ENCODE results near the gene BMERB1. TPM values are rescaled to one million over a fixed set of nuclear protein-coding genes. Genes with fewer than 3 reads are reported as not detected.

Gene BMERB1
- total RNA-seq, 1 donor from 2014 or later: 47.9 TPM

DNA sequence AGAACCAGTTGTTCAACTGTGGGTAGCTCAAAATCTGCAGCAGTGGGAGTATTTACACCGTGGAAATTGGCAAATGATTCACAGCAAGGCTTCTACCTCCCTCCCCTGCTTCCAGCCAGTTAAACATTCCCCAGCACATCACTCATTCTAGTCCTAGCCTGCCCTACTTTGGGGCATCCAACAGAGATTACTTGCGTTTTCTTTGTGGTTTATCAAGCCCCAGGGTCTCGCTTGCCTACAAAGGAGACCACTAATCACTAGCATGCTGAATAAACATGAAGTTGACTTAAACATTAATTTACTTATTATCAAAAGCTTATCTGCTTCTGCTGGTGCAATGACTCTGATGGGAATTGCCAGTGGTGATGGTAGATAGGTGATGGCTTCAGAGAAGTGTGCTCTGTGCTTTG is 114.1 kb downstream of the BMERB1 start:
- TF ChIP-seq, protein P1, sequence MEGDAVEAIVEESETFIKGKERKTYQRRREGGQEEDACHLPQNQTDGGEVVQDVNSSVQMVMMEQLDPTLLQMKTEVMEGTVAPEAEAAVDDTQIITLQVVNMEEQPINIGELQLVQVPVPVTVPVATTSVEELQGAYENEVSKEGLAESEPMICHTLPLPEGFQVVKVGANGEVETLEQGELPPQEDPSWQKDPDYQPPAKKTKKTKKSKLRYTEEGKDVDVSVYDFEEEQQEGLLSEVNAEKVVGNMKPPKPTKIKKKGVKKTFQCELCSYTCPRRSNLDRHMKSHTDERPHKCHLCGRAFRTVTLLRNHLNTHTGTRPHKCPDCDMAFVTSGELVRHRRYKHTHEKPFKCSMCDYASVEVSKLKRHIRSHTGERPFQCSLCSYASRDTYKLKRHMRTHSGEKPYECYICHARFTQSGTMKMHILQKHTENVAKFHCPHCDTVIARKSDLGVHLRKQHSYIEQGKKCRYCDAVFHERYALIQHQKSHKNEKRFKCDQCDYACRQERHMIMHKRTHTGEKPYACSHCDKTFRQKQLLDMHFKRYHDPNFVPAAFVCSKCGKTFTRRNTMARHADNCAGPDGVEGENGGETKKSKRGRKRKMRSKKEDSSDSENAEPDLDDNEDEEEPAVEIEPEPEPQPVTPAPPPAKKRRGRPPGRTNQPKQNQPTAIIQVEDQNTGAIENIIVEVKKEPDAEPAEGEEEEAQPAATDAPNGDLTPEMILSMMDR (IDR thresholded peaks at IDR 0.05): no peak
- Mint-ChIP-seq H3K4me1 (ENCODE audit: unreplicated experiment) (peaks cover 2% of the 10 kb centered on the region), H3K27ac (ENCODE audit: unreplicated experiment) (no peak overlapping the region), H3K27me3 (ENCODE audit: unreplicated experiment) (no peaks in the 10 kb centered on the region), H3K9me3 (ENCODE audit: unreplicated experiment) (no peaks in the 10 kb centered on the region), H3K4me3 (ENCODE audit: unreplicated experiment) (no peak overlapping the region), H3K36me3 (ENCODE audit: unreplicated experiment) (peaks cover 2% of the 10 kb centered on the region)
- no peak for DNase-seq (ENCODE audit: extremely low spot score, unreplicated experiment)

DNA sequence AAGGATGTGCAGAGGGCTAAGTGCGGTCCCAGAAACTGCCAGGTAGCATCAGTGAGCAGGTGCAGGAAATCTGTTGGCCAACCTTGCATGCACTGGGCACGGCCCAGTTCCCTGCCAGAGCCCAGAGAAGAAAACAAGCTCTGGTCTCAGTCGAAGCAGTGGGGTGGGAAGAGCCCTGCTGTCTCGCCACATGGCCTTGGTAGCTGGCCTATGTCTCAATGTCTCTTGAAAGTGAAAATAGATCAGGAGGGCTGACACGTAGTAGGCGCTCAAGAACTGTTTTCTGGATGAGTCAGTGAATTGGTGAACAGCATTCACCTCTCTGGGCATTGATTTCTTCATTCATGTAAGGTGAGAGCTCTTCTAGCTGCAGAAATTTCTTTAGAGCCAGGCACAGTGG is 118.1 kb downstream of the BMERB1 start:
- peaks cover 2% of the 10 kb centered on the region for H3K36me3 Mint-ChIP-seq (ENCODE audit: unreplicated experiment)
- peaks cover 2% of the 10 kb centered on the region for H3K4me1 Mint-ChIP-seq (ENCODE audit: unreplicated experiment)
- no peak overlapping the region for H3K4me3 Mint-ChIP-seq (ENCODE audit: unreplicated experiment)
- H3K9me3 Mint-ChIP-seq (ENCODE audit: unreplicated experiment): no peaks in the 10 kb centered on the region
- no peaks in the 10 kb centered on the region for H3K27me3 Mint-ChIP-seq (ENCODE audit: unreplicated experiment)
- no peak for DNase-seq (ENCODE audit: extremely low spot score, unreplicated experiment)
- TF ChIP-seq, protein P1 (IDR thresholded peaks at IDR 0.05): no peak
- no peak overlapping the region for H3K27ac Mint-ChIP-seq (ENCODE audit: unreplicated experiment)

DNA sequence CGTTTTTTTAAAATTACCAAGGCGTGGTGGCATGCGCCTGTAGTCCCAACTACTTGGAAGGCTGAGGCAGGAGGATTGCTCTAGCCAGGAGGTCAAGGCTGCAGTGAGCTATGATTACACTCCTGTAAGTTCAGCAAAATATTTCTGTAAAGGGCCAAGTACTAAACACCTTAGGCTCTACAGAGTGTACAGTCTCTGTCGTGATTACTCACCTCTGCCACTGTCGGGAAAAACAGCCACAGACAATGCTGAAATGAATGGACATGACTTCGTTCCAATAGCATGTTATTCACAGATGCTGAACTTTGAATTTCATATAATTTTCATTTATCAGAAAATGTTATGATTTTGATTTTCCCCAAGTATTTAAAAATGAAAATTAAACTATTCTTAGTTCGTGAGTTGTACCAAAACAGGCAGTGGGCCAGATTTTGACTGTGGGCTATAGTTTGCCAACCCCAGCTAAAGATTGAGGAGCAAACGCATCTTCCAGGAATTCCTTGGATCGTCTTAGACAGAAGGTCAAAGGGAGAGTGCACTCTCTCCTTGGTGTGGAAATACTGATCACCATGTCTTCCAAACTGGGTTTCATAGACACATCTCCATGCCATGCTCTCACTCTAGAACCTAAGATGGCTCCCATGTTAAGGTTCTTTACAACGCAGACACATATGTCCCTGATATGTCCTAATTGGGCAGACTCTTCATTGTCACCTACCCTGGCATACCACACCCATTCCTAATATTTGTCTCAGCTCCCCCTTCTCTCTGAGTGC is 119.1 kb downstream of the BMERB1 start:
- Mint-ChIP-seq H3K27me3 (ENCODE audit: unreplicated experiment) (no peaks in the 10 kb centered on the region), H3K27ac (ENCODE audit: unreplicated experiment) (no peak overlapping the region), H3K4me1 (ENCODE audit: unreplicated experiment) (peaks cover 2% of the 10 kb centered on the region), H3K4me3 (ENCODE audit: unreplicated experiment) (no peak overlapping the region), H3K9me3 (ENCODE audit: unreplicated experiment) (no peaks in the 10 kb centered on the region), H3K36me3 (ENCODE audit: unreplicated experiment) (peaks cover 2% of the 10 kb centered on the region)
- DNase-seq (ENCODE audit: extremely low spot score, unreplicated experiment): no peak
- TF ChIP-seq, protein P1 (IDR thresholded peaks at IDR 0.05): no peak

DNA sequence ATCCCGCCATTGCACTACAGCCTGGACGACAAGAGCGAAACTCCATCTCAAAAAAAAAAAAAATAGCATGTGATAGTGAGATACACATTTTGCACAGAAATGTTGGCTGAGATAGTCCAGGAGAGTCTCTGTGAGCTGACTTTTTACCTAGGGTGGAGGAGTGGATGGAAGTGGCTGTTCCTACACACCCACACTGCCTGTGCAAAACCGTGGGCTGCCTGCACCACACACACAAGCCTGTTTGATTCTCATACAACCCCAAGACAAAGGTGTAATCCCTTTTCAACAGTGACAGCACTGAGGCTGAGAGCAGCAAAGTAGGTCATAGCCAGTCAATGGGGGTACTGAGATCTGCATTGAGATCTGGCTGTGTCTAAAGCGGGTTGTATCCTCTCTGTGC is 121.7 kb downstream of the BMERB1 start:
- H3K4me3 Mint-ChIP-seq (ENCODE audit: unreplicated experiment): no peak overlapping the region
- H3K4me1 Mint-ChIP-seq (ENCODE audit: unreplicated experiment): no peaks in the 10 kb centered on the region
- H3K27ac Mint-ChIP-seq (ENCODE audit: unreplicated experiment): no peak overlapping the region
- no peaks in the 10 kb centered on the region for H3K27me3 Mint-ChIP-seq (ENCODE audit: unreplicated experiment)
- no peak for DNase-seq (ENCODE audit: extremely low spot score, unreplicated experiment)
- no peaks in the 10 kb centered on the region for H3K9me3 Mint-ChIP-seq (ENCODE audit: unreplicated experiment)
- peaks cover 6% of the 10 kb centered on the region for H3K36me3 Mint-ChIP-seq (ENCODE audit: unreplicated experiment)
- TF ChIP-seq, protein P1 (IDR thresholded peaks at IDR 0.05): no peak

DNA sequence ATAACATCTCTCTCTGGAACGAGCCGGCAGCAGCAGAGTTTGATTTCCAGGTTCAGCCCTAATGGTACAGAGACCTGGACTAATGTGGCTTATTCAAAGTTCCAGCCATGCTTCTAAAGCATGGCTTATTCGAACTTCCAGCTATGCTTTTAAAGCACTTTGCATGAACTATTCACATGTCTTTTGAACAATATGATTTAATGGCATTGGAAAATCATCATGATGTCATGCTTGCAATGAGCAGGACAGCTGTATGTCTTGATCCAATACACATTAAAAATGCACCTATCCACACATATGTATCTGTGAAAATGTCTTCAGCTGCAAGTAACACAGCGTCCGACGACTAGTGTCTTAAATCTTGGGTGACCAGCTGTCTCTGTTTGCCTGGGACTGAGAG is 122.9 kb downstream of the BMERB1 start:
- H3K27ac Mint-ChIP-seq (ENCODE audit: unreplicated experiment): no peak overlapping the region

More for the DNA sequence above, 122.9 kb downstream of the BMERB1 start:
- DNase-seq (ENCODE audit: extremely low spot score, unreplicated experiment): no peak
- Mint-ChIP-seq H3K27me3 (ENCODE audit: unreplicated experiment) (no peaks in the 10 kb centered on the region), H3K36me3 (ENCODE audit: unreplicated experiment) (peaks cover 6% of the 10 kb centered on the region), H3K9me3 (ENCODE audit: unreplicated experiment) (no peaks in the 10 kb centered on the region), H3K4me1 (ENCODE audit: unreplicated experiment) (no peaks in the 10 kb centered on the region), H3K4me3 (ENCODE audit: unreplicated experiment) (no peak overlapping the region)
- TF ChIP-seq, protein P1 (IDR thresholded peaks at IDR 0.05): no peak
